HG03039 (cell line): Measurements from ENCODE around the gene KSR1.
"Not testable (repeated sequence)": the region's sequence is repeated elsewhere in the genome, so short reads cannot be mapped to it uniquely, and the experiment has no call there.

Experiments used
- ATAC-seq: cut with Tn5 transposase; IDR thresholded peaks from one replicate; pipeline ENCODE4 v1.9.1; 2021; ENCODE audit warnings: mild to moderate bottlenecking, moderate library complexity; ENCODE audit not compliant: unreplicated experiment

Gene KSR1

DNA sequence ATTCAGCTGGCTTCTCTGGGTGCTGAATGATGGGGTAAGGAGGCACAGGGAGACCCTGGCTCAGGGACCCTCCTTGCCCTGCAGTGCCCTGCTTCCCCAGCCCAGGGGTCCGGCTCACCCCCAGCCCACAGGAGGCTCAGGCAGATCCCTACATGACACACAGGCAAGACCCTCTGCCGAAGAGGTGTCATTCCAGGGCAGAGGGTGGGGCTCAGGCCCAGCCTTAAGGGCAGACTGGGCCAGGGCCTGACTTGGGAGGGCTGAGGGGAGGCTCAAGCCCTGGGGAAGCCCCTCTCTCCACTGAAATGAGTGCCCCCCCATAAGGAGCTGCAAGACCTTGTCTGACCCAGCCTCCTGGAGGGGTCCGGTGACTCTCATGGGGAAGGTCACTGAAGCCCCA lies 30.3 kb upstream of the KSR1 start:
- no peak for ATAC-seq

DNA sequence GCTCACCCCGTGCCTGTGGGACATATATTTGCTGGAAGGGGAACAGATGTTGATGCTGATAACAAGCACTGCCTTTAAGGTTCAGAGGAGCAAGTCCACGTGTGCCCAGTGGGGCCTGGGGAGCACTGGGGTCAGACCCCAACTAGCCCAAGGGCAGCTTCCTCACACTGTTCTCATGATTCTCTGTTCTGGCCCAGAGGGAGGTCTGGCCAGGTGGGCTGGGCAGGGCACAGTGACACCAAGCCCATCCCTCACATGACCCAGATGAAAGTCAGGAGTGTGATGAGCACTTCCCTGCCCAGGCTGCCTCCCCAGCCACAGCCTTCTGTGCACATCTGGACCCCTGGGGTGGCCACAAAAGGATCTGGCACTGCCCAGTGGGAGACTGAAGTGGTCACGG lies 29.8 kb upstream of the KSR1 start:
- not testable (repeated sequence) for ATAC-seq

DNA sequence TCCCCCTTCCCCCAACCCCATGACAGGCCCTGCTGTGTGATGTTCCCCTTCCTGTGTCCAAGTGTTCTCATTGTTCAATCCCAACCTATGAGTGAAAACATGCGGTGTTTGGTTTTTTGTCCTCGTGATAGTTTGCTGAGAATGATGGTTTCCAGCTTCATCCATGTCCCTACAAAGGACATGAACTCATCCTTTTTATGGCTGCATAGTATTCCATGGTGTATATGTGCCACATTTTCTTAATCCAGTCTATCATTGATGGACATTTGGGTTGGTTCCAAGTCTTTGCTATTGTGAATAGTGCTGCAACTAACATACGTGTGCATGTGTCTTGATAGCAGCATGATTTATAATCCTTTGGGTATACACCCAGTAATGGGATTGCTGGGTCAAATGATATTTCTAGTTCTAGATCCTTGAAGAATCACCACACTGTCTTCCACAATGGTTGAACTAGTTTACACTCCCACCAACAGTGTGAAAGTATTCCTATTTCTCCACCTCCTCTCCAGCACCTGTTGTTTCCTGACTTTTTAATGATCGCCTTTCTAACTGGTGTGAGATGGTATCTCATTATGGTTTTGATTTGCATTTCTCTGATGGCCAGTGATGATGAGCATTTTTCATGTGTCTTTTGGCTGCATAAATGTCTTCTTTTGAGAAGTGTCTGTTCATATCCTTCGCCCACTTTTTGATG lies 28.9 kb upstream of the KSR1 start:
- not testable (repeated sequence) for ATAC-seq

DNA sequence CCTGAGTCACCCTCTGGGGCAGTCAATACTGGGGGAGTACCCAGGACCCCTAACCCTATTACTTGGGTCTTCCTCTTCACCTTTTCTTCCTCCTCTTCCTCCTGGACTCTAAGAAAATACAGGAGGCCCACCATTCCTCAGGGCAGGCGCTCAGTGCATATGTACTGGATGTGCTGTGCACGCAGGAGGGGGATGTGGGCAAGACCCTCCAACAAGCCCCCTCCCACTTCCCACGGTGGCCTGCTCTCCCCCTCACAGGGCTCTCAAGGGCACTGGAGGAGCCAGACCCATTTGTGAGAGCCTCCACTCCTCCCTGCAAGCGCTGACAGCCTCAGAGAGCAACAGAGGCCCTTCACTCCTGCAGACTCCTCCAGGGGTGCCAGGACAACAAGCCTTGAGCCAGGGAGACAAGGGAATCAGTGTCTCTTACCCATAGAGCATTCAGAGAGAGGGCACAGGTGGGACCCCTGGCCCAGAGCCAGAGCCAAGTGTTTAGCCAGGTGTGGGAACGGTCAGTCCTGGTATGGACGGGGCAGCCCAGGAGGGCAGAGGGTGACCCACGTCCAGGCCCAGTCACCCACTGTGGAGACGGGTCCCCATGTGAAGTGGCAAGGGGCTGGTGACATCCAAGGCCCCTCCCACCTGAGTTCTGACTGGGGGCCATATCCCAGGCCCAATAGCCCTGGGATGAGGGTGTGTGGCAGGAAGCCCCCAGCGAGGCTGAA lies 27.3 kb upstream of the KSR1 start:
- ATAC-seq = no peak

DNA sequence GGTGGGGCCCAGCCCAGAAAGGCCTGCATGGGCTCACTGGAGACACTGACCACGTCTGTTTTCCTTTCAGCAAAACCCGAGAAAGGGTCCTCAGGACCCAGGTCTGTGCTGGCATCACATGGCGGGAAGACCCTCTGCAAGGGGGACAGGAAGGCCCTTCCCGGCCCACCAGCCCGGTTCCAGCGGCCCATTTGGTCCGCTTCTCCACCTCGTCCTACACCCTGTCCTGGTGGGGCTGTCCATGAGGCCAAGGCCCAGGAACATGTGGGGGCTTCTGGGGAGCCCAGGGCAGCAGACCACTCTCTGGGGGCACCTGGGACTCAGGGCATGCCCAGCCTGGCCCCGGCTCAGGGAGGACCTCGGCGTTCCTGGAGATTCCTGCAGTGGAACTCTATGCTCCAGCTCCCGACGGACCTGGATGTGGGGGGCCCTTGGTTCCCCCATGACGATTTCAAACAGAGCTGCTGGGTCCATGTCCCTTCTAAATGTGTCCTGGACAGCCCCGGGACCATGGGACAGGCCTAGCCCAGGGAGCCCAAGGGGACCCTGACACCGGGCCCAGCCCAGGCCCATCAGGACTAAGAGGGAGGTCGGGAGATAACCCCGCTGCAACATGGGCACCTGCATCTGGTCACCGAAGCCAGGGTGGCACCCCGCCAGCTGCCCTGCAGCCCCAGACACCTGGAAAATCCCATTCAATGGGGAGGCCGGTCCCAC lies 26.4 kb upstream of the KSR1 start:
- ATAC-seq = no peak

GRCh38 chr17:27430383-27430840 lies 25.8 kb upstream of the KSR1 start:
- ATAC-seq = no peak

DNA sequence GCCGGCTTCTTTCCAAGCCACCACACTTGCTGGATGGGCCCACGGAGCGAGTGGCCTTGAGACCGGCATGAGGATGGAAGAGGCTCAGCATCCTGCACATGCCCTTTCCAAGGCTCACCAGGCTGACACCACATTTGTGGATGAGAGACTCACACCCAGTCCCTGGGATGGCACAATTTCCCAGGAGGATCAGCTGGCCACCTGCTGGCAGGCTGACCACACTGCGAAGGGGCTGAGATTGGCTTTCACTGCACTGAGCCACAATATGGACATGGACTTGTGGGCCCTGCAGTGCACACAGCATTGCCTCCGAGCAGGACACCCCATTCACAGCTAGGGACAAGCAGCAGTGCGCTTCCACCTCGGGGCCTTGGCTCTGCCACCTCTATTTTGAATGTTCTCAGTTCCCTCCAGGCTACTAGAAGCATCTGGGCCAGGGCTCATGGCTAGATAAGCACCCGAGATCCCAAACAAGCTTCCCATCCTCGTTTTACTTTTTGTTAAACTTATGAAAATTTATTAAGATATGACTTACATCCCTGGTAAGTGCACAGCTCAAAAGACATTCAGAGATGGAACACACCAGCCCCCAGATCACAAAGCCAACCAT lies 25.3 kb upstream of the KSR1 start:
- no peak for ATAC-seq

DNA sequence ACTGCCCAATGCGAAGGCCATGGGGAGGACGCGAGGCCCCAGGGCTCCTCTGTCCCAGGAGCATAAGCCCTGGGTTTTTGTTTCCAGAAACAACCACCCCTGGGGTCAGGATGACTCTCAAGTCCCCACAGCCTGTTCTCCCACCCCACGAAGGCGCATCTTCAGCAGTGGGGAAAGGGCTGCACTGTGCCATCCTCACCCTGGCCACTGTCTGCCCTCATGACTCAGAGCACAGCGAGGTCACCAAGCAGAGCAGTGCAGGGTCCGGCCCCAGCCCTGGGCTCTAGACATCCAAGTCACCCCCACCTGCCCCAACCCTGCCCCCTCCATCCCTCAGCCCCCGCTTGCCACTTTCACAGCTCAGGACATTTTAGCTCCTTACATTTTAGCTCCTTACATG lies 22.7 kb upstream of the KSR1 start:
- ATAC-seq = no peak

GRCh38 chr17:27435431-27436070 lies 20.7 kb upstream of the KSR1 start:
- ATAC-seq = not testable (repeated sequence)

DNA sequence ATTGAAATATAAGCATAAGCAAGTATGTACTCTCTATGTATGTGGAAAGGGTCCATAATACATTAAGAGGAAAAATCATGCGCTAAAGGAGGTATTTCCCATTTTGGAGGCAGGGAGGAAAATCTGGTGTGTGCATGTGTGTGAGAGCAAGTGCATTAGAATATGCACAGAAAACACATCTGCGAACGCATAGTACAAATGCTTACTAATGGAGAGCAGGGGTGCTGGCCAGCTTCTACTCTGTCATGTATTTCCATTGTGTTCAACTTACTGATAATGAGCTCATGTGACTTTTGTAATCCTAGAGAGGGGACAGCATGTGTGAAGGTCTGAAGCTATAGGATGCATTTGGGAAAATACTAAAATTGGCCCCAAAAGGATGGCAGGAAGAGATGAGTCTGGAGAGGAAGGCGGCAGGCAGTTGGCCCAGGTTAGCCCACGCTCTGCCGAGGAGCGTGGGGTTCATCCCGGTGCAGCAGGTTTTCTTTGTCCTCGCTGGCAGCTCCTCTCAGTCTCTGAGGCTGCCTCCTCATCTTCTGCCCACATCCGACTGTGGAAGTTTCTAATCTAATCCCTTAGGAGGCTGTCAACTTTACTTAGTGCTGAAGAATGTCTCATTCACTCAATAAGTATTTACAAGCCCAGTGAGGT lies 17.8 kb upstream of the KSR1 start:
- no peak for ATAC-seq

DNA sequence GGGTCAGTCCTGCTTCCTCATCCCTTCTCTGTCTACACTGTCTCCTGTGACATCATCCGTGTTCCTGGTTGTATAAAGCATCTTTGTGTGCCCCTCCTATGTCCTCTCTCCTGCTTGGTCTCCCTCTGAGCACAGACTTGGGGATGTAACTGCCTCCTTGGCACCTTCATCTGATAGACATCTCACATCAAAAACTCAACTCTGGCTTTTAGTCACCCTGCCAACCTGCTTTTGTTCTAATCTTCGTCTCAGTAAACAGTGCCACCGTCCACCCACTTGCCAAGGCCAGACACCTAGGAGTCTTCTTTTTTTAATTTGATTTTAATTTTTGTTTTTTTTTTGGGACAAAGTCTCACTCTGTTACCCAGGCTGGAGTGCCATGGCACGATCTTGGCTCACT lies 16.9 kb upstream of the KSR1 start:
- ATAC-seq = no peak

DNA sequence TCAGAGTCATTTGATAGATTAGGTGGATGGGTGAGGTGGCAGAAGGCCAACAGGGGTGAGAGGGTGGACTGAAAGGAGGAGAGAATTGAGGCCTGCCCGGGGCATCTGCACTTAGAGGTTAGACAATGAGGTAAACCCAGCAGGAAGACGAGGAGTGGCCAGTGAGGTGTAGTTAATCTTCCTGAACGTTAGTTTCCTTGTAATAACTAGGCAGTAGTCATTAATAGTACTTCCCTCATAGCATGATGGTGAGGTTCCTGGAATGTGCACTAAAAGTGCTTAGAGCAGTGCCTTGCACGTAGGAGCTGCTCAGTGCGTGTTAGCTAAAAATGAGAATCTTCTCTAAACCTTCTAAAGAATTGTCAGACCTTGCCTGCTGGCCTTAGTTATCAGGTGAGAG lies 13.5 kb upstream of the KSR1 start:
- no peak for ATAC-seq

DNA sequence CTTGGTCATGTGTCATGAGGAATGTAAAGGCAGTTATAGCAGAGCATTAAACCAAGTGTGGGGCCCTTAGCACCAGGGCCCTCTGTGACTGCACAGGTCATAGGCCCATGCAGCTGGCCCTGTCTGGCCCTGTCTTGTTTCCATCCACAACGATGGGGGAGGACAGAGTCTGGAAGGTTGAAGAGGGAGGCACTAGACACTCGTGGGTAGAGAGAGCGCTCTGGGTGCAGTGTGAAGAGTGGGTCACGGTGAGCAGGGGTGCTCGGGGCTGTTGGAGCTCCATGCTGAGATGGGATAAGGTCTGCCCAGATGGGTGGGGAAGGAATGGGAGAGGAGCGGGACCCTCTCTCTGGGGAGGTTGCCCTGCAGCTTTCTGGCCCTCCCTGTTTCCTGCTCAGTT lies 12.8 kb upstream of the KSR1 start:
- ATAC-seq = no peak

GRCh38 chr17:27445971-27446370 lies 10.3 kb upstream of the KSR1 start:
- no peak for ATAC-seq

DNA sequence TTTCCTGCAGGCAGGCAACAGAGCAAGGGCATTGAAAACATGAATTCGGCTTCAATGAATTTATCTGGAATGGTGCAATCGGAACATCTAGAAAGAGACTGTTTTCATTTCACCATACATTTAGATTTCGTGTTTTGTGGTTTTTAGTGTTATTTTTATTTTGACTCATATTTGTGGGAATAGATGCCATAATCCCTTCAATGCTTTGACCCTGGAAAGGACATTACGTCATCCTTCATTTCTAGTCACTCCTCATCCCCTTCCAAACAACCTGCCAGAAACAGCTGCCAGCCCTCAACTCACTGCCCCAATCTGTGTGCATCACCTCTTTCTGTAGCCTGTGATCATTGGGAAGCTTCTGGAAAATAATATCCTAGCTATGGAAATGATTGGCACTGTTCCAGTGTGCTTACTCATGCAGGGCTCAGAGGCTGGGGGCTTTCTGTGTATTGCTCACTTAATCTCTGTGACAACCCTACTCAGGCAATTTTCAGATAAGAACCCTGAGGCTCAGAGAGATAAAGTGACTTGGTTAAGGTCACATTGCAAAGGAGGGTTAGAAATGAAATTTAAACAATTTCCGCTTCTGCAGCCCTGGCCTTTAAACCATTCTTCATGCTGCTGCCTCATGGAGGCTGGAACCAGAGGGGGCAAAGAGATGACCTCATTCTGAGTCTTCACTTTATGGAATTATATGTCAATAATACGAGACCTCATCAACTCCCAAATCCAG lies 9.5 kb upstream of the KSR1 start:
- no peak for ATAC-seq

- ATAC-seq = not testable (repeated sequence)
Observed at GRCh38 chr17:27448534-27448933, 7.7 kb upstream of the KSR1 start.

DNA sequence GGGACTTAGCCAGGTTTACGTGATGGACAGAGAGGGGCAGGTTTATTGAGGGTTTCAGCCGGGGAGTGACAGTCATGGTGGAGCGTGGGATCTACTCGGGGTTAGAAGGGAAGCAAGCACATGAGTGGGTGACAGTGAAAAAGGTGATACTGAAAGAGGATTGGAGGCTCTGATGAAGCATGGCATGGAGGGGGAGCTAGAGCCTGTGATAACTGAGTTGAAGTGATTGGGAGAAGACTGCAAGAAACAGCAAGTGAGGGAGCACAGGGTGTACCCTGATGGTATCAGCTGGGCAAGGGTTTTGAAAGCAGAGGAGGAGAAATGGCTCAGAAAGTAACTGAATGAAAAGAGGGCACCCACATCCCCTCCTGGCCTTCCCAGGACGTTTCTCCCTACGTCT lies 6.7 kb upstream of the KSR1 start:
- ATAC-seq = no peak

GRCh38 chr17:27449988-27450387 lies 6.3 kb upstream of the KSR1 start:
- no peak for ATAC-seq

GRCh38 chr17:27450416-27450815 lies 5.8 kb upstream of the KSR1 start:
- ATAC-seq = no peak

- no peak for ATAC-seq
Observed at GRCh38 chr17:27451906-27452305, 4.3 kb upstream of the KSR1 start.
